Measurements from ENCODE around the gene FEM1A. TPM values are rescaled to one million over a fixed set of nuclear protein-coding genes. Genes with fewer than 3 reads are reported as not detected.

Gene FEM1A
- total and polyA plus RNA-seq, 2 of the 8 experiments (the other 6 are each of a cell fraction or from before 2014, with no cell fraction given): 6.7 to 16.1 TPM

DNA sequence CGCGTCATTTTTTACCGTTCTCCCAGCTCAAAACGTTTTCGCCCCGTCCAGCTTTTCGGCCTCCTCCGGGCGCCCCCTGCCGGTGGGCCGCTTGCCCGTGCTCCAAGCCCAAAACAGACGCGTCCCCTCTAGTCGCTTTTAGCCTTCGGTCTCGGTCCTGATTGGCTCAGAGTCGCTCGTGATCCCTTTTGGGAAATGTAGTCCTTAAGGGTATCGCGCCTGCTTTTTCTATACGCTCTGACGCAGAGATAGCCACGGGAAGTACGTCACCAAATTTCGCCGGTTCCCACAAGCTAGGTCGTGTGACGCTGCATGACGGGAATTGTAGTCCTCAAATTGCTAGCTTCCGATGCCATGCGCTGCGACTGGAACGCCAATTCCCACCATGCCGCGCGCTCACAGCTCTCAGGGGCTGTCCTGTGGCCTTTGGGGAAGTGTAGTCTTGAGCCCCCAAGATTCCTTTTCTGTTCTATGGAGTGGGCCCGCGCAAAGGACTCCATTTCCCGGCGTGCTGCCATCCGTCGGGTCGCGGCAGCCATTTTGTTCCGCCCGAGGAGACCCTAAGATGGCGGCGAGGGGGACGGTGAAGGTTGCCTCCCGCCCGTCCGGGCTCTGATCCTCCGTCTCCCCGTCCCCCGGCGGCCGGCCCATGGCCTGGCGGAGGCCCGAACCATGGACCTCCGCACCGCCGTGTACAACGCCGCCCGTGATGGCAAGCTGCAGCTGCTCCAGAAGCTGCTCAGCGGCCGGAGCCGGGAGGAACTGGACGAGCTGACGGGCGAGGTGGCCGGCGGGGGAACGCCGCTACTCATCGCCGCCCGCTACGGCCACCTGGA, at the start of gene FEM1A (continued):
- TF ChIP-seq SIRT6 (IDR thresholded peaks at IDR 0.05; ENCODE audit: low read length) (no peak), MAFK (IDR thresholded peaks at IDR 0.05; ENCODE audit: low read depth, low read length) (no peak), SIX5 (IDR thresholded peaks at IDR 0.05; ENCODE audit: low read depth, low read length) (peak; percentile 99), SP2 (IDR thresholded peaks at IDR 0.05; ENCODE audit: low read length) (no peak), GTF2F1 (IDR thresholded peaks at IDR 0.05; ENCODE audit: borderline replicate concordance, low read depth, low read length) (no peak), KDM5A (IDR thresholded peaks at IDR 0.05; ENCODE audit: low read length) (peak; percentile 98), PHF8 (conservative IDR thresholded peaks at IDR 0.05; ENCODE audit: low read depth, low read length) (peak; percentile 94), TEAD4 (IDR thresholded peaks at IDR 0.05; ENCODE audit: low read depth, low read length) (peak; percentile 83; the same call in 1 of the 2 replicates), TCF12 (IDR thresholded peaks at IDR 0.05; ENCODE audit: low read depth, low read length) (0 out of 2 replicates have a peak, but pooled peaks have one; percentile 5), SP4 (IDR thresholded peaks at IDR 0.05; ENCODE audit: low read length) (no peak), ATF2 (IDR thresholded peaks at IDR 0.05; ENCODE audit: low read length) (0 out of 2 replicates have a peak, but pooled peaks have one; percentile 51), KDM1A (IDR thresholded peaks at IDR 0.05; ENCODE audit: borderline replicate concordance, low read length) (no peak), CHD2 (IDR thresholded peaks at IDR 0.05; ENCODE audit: low read length) (peak; percentile 71; the same call in 1 of the 2 replicates)

All from H1 (cell line).